Subcutaneous abdominal adipose tissue (tissue), 5 donors: Measurements from ENCODE around the gene SLC17A7.

Source experiments
- H3K27ac ChIP-seq: one replicate; pipeline ENCODE4 v1.7.0; 2013; ENCODE audit warnings: low read depth, mild to moderate bottlenecking, inconsistent platforms, low read length, moderate library complexity
- H3K27me3 ChIP-seq, 5 donors: one replicate each; pipeline ENCODE4 v1.7.0; 2013; ENCODE audit warnings: low read length in 5 of 5, inconsistent platforms in 1 of 5; ENCODE audit not compliant: control insufficient read depth in 5 of 5, insufficient read depth in 4 of 5
- H3K36me3 ChIP-seq, 5 donors: one replicate each; pipeline ENCODE4 v1.7.0; 2013; ENCODE audit warnings: low read length in 5 of 5; ENCODE audit not compliant: control insufficient read depth in 5 of 5, insufficient read depth in 5 of 5
- H3K4me1 ChIP-seq, 5 donors: one replicate each; pipeline ENCODE4 v1.7.0; 2013; ENCODE audit warnings: low read length in 5 of 5, mild to moderate bottlenecking in 3 of 5, moderate library complexity in 1 of 5; ENCODE audit not compliant: control insufficient read depth in 5 of 5, insufficient read depth in 5 of 5
- H3K4me3 ChIP-seq, 5 donors: one replicate each; pipeline ENCODE4 v1.7.0; 2013; ENCODE audit warnings: low read length in 5 of 5, low read depth in 1 of 5
- H3K9ac ChIP-seq, 5 donors: one replicate each; pipeline ENCODE4 v1.7.0; 2013; ENCODE audit warnings: low read length in 5 of 5, mild to moderate bottlenecking in 4 of 5, moderate library complexity in 3 of 5
- H3K9me3 ChIP-seq, 5 donors: one replicate each; pipeline ENCODE4 v1.7.0; 2013; ENCODE audit warnings: low read length in 5 of 5; ENCODE audit not compliant: control insufficient read depth in 5 of 5
- donor health status: healthy.
- donor health status: healthy.
- donor health status: healthy.
- donor health status: healthy.
- donor health status: healthy.

Gene SLC17A7

DNA sequence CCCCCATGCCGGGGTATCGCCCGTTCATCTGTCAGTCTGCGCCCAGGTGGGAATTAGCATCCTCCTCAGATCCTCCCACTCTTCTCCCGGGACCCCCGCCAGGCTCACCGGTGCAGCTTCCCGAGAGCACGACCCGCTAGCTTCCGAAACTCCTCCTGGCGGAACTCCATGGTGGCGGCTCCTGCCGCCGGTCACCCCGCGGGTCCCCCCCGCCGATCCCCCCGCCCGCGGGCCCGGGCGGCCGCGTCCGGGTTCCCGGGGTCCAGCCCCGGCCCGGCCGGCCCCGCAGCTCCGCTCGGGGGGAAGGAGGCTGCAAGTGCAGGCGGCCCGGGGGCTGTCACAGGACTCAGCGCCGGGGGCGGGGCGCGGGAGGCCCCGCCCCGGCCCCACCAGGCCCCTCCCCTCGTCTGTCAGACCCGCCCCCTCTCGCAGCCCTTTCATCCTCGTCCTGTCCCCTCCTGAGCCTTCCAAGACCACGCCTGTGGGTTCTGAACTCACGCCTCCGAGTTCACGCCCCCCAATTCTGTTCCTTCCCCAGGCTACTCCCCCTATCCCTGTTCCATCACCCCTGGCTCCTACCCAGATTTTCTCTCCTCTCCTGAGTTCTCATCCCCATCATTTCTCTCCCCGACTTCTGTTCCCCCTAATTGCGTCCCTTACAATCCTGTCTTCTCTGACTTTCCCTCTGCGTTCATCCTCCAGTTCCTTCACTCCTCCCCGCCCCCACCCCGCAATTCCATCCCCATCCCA is at the start of gene SLC17A7:
SLC17A7 (minus strand) TSS at position 318 of the 750 bp plus-strand sequence; CDS start at position 170, 148 bp downstream.
- Histone ChIP-seq H3K9me3 (no peaks in the 10 kb centered on the region), H3K4me1 (peaks cover 3 to 35% (median 19%) of the 10 kb centered on the region in 5 donors), H3K36me3 (no peaks in the 10 kb centered on the region), H3K4me3 (peak within 1 kb of the TSS; percentile 41 to 82 (median 61)), H3K27me3 (peaks cover 30 to 48% (median 35%) of the 10 kb centered on the region in 5 donors), H3K9ac (peak within 1 kb of the TSS in 1 of 5 donors; percentile 7), H3K27ac (peak within 1 kb of the TSS; percentile 23)

DNA sequence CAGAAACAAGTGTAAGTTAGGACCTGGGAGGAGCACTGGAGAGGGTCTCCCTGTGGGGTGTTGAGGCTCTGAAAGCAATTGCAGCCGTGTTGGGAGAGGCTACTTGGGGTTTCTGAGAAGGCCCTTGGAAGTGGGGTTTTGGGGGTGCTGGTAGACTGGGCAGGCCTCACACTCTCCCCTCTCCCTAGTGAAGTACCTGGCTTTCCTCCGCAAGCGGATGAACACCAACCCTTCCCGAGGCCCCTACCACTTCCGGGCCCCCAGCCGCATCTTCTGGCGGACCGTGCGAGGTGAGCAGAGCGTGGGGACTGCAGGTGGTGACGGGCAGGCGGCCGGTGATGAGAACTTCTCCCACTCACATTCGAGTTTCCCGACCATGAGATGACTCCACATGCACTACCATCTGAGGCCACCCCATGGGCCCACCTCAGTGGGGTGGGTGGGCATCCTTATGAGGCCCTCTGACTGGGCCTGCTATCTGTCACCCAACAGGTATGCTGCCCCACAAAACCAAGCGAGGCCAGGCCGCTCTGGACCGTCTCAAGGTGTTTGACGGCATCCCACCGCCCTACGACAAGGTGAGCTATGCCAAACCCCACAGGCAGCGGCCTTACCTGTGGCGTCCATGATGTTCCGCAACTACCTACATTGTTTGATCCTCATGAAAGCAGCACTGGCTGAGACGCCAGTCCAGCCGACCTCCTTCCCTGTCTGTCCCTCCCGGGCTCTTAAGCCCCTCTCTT is 49.1 kb upstream of the SLC17A7 start:
- peaks cover 11 to 35% (median 31%) of the 10 kb centered on the region in 5 donors for H3K4me1 ChIP-seq
- peak overlapping the region; percentile 86 for H3K27ac ChIP-seq
- peak overlapping the region in 1 of 5 donors; percentile 41 for H3K9ac ChIP-seq

DNA sequence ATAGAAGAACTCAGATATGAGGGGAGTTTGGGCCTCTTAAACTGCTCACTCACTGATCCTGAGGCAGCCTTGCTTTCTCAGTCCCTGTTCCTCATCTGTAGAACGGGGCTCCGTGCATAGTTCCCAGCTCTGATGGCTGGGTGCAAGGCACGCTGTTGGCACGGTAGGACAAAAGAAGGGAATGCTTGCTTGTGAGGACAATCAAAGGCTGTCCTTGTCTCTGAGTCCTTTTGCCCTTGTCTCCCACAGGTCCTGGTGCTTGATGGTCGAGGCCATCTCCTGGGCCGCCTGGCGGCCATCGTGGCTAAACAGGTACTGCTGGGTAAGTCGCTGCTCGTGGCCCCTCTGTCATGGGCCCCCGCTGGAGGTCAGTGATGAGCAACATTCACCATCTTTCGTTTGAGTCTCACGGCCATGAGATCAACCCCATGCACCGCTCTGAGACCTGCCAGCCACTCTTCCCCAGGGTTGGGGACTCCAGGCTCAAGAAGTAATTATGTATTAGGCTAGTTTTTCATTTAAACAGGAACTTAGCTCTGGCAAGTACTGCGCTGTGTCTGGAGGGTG is 48.4 kb upstream of the SLC17A7 start:
- H3K36me3 ChIP-seq, result peaks cover 3 to 42% (median 38%) of the 10 kb centered on the region in 5 donors
- no peaks in the 10 kb centered on the region for H3K9me3 ChIP-seq
- H3K27me3 ChIP-seq, result peaks cover 0 to 3% (median 0%) of the 10 kb centered on the region in 5 donors
- peaks cover 11 to 34% (median 30%) of the 10 kb centered on the region in 5 donors for H3K4me1 ChIP-seq
- peak overlapping the region in 3 of 5 donors; percentile 94 to 99 (median 98) for H3K9ac ChIP-seq
- peak overlapping the region; percentile 86 for H3K27ac ChIP-seq
- peak overlapping the region in 3 of 5 donors; percentile 99 to 100 (median 99) for H3K4me3 ChIP-seq

More for the DNA sequence above, 49.1 kb upstream of the SLC17A7 start:
- Histone ChIP-seq H3K4me3 (no peak overlapping the region), H3K36me3 (peaks cover 3 to 42% (median 38%) of the 10 kb centered on the region in 5 donors), H3K27me3 (peaks cover 0 to 3% (median 0%) of the 10 kb centered on the region in 5 donors), H3K9me3 (no peaks in the 10 kb centered on the region)

DNA sequence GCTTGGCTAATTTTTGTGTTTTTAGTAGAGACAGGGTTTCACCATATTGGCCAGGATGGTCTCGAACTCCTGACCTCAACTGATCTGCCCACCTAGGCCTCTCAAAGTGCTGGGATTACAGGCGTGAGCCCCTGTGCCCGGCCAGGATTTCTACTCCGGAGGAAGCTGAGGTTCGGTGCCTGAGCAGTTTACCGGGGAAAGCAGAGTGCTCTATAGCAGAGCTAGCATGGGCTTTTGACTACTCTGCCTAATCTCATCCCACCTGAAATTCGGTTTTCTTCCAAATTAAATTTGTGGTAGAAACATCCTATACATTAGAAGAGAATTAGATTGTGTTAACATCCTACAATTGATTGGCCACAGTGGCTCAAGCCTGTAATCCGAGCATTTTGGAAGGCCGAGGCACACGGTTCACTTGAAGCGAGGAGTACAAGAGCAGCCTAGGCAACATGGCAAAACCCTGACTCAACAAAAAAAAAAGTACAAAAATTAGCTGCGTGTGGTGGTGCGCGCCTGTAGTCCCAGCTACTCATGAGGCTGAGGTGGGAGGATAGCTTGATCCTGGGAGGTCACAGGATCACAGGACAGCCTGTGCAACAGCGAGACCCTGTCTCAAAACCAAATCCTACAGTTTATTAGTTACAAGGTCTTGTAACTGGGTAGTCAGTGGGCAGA is 47.7 kb upstream of the SLC17A7 start:
- Histone ChIP-seq H3K9me3 (no peaks in the 10 kb centered on the region), H3K36me3 (peaks cover 3 to 42% (median 38%) of the 10 kb centered on the region in 5 donors), H3K27me3 (peaks cover 0 to 3% (median 0%) of the 10 kb centered on the region in 5 donors), H3K4me1 (peaks cover 11 to 34% (median 30%) of the 10 kb centered on the region in 5 donors), H3K27ac (peak overlapping the region; percentile 86), H3K9ac (peak overlapping the region; percentile 89 to 99 (median 98)), H3K4me3 (peak overlapping the region; percentile 95 to 100 (median 99))

DNA sequence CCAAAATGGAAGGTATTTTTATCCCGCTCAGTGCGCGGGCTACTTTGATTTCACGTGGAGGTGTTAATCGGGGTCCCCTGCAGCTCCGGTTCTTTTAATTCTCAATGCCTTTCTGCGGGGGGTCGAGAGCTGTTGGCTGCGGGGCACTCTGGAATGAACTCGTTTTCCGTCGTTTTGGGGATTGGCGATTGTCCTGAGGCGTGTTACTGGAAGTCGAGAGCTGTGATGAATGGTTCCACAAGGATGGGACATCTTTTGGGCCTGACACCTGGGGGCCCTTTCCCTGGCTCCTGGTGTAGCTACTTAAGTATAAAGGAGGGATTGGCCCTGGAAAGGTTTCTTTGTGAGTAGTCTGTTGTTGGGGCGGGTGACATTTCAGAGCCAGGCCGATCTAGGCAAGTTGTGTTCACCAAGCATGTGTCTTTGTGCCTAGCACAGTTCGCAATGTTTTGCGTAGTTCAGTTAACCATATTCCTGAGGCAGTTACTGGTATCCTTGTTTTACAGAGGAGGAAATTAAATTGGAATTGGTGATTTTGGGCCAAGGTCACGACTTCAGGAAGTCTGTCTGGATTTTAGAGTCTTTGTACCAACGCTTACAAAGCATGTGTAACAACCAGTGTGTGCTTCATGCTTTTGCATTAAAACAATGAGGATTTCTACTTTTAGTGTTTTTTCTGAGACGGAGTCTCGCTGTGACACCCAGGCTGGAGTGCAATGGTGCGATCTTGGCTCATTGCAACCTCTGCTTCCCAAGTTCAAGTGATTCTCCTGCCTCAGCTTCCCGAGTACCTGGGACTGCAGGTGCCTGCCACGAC is 46.9 kb upstream of the SLC17A7 start:
- H3K9me3 ChIP-seq, result no peaks in the 10 kb centered on the region
- peak overlapping the region; percentile 89 to 99 (median 98) for H3K9ac ChIP-seq
- peak overlapping the region; percentile 95 to 100 (median 99) for H3K4me3 ChIP-seq
- peaks cover 11 to 34% (median 30%) of the 10 kb centered on the region in 5 donors for H3K4me1 ChIP-seq
- H3K36me3 ChIP-seq, result peaks cover 3 to 42% (median 38%) of the 10 kb centered on the region in 5 donors
- H3K27ac ChIP-seq, result peak overlapping the region; percentile 86
- H3K27me3 ChIP-seq, result peaks cover 0 to 3% (median 0%) of the 10 kb centered on the region in 5 donors

DNA sequence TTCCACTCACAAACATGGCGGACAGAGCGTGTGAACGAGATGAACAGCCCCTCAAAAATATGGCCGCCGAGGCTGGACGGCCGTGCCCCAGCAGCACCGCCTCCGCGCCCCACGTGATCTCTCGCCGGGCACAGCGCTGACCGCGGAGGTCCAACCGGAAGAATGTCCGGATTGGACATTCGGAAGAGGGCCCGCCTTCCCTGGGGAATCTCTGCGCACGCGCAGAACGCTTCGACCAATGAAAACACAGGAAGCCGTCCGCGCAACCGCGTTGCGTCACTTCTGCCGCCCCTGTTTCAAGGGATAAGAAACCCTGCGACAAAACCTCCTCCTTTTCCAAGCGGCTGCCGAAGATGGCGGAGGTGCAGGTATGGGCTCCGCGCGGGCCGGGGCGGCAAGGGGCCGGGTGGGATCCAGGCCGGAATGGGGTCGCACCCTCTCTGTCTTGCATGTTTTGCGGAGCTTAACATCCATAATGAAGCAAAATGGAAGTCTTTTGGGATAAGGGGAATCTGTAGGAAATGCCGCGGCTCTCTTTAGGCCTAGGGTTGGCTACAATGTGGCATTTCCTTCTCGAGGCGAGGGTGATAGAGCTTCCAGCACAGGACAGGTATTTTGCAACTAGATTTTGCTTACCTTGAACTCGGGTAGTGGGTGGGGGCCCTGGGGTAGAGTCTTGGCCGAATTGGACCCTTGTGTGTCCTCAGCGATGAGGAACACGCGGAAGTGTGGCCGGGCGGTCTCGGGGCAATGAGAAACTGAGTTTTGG is 46.1 kb upstream of the SLC17A7 start, which contains the start of gene RPL13A:
RPL13A (plus strand) TSS at position 332 of the 769 bp plus-strand sequence; CDS start at position 354, 22 bp downstream.
- Histone ChIP-seq H3K9ac (peak within 1 kb of the TSS; percentile 89 to 99 (median 98)), H3K4me3 (peak within 1 kb of the TSS; percentile 95 to 100 (median 99)), H3K27me3 (peaks cover 0 to 3% (median 0%) of the 10 kb centered on the region in 5 donors), H3K27ac (peak within 1 kb of the TSS; percentile 86), H3K36me3 (peaks cover 0 to 36% (median 31%) of the 10 kb centered on the region in 5 donors), H3K4me1 (peaks cover 11 to 34% (median 30%) of the 10 kb centered on the region in 5 donors), H3K9me3 (no peaks in the 10 kb centered on the region)

DNA sequence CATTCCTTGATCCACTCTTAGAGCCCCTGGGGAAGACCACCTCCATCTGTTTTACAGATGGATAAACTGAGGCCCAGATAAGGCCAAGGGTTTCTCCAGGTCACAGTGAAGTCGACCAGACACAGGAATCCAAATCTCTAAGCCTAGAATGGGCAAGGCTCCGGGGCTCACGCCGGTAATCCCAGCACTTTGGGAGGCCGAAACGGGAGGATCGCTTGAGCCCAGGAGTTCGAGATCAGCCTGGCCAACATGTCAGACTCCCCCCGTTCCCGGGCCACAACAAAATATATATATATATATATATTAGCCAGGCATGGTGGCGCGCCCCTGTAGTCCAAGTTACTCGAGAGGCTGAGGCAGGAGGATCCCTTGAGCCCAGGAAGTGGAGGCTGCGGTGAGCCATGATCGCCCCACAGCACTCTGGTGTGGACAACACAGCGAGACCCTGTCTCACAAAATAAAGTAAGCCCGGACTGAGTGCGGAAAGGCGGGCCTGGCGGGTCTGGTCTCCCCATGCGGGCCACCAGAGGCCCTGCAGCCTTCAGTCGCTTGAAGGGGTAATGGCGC is 45.5 kb upstream of the SLC17A7 start:
- Histone ChIP-seq H3K9ac (peak overlapping the region in 1 of 5 donors; percentile 49), H3K4me1 (peaks cover 11 to 34% (median 30%) of the 10 kb centered on the region in 5 donors), H3K27ac (peak overlapping the region; percentile 86), H3K9me3 (no peaks in the 10 kb centered on the region), H3K27me3 (peaks cover 0 to 3% (median 0%) of the 10 kb centered on the region in 5 donors), H3K4me3 (peak overlapping the region in 4 of 5 donors; percentile 42 to 99 (median 78)), H3K36me3 (peaks cover 0 to 31% (median 24%) of the 10 kb centered on the region in 5 donors)

DNA sequence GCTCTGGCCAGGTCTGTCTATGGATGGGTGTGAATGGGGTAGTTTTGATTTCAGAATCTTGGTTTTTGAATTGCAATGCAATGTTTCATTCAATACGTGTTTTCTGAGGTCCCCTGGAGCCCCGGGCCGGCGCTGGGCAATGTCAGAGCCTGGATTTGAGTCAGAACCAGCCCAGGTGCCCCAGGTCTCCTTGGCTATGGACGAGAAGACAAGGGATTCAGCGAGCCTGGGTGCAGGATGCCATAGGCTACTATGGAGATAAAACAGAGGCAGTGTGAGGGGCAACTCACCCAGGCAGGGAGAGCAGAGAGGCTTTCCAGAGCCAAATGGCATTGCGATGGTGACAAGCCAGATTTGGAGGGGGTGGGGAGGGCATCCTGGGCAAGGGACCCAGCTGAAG is 44.9 kb upstream of the SLC17A7 start:
- Histone ChIP-seq H3K36me3 (peaks cover 0 to 26% (median 19%) of the 10 kb centered on the region in 5 donors), H3K9me3 (no peaks in the 10 kb centered on the region), H3K4me1 (peaks cover 11 to 34% (median 30%) of the 10 kb centered on the region in 5 donors), H3K9ac (no peak overlapping the region), H3K27me3 (peaks cover 0 to 3% (median 0%) of the 10 kb centered on the region in 5 donors), H3K4me3 (no peak overlapping the region), H3K27ac (no peak overlapping the region)
